AG04450 (cell line): ENCODE measurements around the gene PPP6R1. TPM values are rescaled to one million over a fixed set of nuclear protein-coding genes. Genes with fewer than 3 reads are reported as not detected.
"Not testable (repeated sequence)": the region's sequence is repeated elsewhere in the genome, so short reads cannot be mapped to it uniquely, and the experiment has no call there.

ENCODE experiments used
- CTCF ChIA-PET: fragments of 300-600, 350-600 bp; formaldehyde crosslinking; extraction: SDS; loops from one replicate; lab custom pipeline; 2022; ENCODE audit warnings: antibody characterized with exemption, inconsistent platforms; lab: Charles Lee
- POLR2A ChIA-PET: fragments of 350-600 bp; formaldehyde crosslinking; extraction: SDS; loops from one replicate; lab custom pipeline; 2021; ENCODE audit warnings: antibody characterized with exemption, inconsistent platforms; lab: Yijun Ruan, JAX
- DNase-seq: peaks from one replicate; pipeline ENCODE4 v3.0.0-alpha.2; 2011; ENCODE audit warnings: low read depth, low spot score
- H3K27ac ChIP-seq: one replicate; pipeline ENCODE4 v1.5.1; 2012; ENCODE audit warnings: low read depth, low read length, control low read depth
- H3K27me3 ChIP-seq: one replicate; pipeline ENCODE4 v1.6.0; 2012; ENCODE audit warnings: low read length; ENCODE audit not compliant: control insufficient read depth, insufficient read depth
- H3K4me3 ChIP-seq: 2 replicates; pipeline ENCODE4 v1.5.1; 2011; ENCODE audit warnings: mild to moderate bottlenecking, low read depth, low read length, control low read depth
- H3K9me3 ChIP-seq: 2 replicates; pipeline ENCODE4 v1.5.1; 2012; ENCODE audit warnings: low read length; ENCODE audit not compliant: control insufficient read depth, insufficient read depth
- polyA plus RNA-seq: library from polyadenylated mRNA; depleted of rRNA; stranded (reverse); fragments of >200 nt; gene quantifications from 2 replicates; pipeline ENCODE4 v1.2.3, GENCODE V29; 2011
- TF ChIP-seq, protein P1 (sequence below): IDR thresholded peaks from 2 replicates; pipeline ENCODE4 v1.5.1; 2011; ENCODE audit warnings: low read depth, low read length, control low read depth, inconsistent platforms

PPP6R1 gene
- polyA plus RNA-seq, 1 experiment: 24.5 TPM

- CTCF ChIA-PET: interaction anchor here (0.5 to 0.6 kb wide), 2 partner anchors 211 to 1782 kb away, joined by 3 read pairs; no protein-coding TSS in a partner anchor
- Histone ChIP-seq H3K9me3 (no peaks in the 10 kb centered on the region), H3K27ac (no peak overlapping the region), H3K27me3 (no peaks in the 10 kb centered on the region), H3K4me3 (peak overlapping the region; percentile 23)
- TF ChIP-seq, protein P1, sequence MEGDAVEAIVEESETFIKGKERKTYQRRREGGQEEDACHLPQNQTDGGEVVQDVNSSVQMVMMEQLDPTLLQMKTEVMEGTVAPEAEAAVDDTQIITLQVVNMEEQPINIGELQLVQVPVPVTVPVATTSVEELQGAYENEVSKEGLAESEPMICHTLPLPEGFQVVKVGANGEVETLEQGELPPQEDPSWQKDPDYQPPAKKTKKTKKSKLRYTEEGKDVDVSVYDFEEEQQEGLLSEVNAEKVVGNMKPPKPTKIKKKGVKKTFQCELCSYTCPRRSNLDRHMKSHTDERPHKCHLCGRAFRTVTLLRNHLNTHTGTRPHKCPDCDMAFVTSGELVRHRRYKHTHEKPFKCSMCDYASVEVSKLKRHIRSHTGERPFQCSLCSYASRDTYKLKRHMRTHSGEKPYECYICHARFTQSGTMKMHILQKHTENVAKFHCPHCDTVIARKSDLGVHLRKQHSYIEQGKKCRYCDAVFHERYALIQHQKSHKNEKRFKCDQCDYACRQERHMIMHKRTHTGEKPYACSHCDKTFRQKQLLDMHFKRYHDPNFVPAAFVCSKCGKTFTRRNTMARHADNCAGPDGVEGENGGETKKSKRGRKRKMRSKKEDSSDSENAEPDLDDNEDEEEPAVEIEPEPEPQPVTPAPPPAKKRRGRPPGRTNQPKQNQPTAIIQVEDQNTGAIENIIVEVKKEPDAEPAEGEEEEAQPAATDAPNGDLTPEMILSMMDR: no peak
- peak; percentile 59 for DNase-seq
- POLR2A ChIA-PET: interaction anchor here (0.6 kb wide), 1 partner anchor 12 kb away, joined by 3 read pairs; no protein-coding TSS in a partner anchor
Measured at GRCh38 chr19:55206664-55207500, 51.9 kb downstream of the PPP6R1 start.

- DNase-seq, H3K9me3 ChIP-seq, H3K27me3 ChIP-seq, CTCF ChIA-PET, H3K27ac ChIP-seq, H3K4me3 ChIP-seq, POLR2A ChIA-PET: not testable (repeated sequence)
- TF ChIP-seq, protein P1: peak; percentile 28; the same call in 1 of the 2 replicates
Measured at GRCh38 chr19:55202199-55202598, 56.6 kb downstream of the PPP6R1 start.

- Histone ChIP-seq H3K27ac (no peak overlapping the region), H3K4me3 (no peak overlapping the region), H3K9me3 (no peaks in the 10 kb centered on the region), H3K27me3 (no peaks in the 10 kb centered on the region)
- CTCF ChIA-PET: no interaction called here
- no peak for DNase-seq
- POLR2A ChIA-PET: no interaction called here
- TF ChIP-seq, protein P1: no peak
Measured at GRCh38 chr19:55199620-55200204, 59.1 kb downstream of the PPP6R1 start.

GRCh38 chr19:55198651-55199050, 60.2 kb downstream of the PPP6R1 start:
- ChIA-PET CTCF (no interaction called here), POLR2A (no interaction called here)
- Histone ChIP-seq H3K4me3 (no peak overlapping the region), H3K9me3 (no peaks in the 10 kb centered on the region), H3K27me3 (no peaks in the 10 kb centered on the region), H3K27ac (no peak overlapping the region)
- TF ChIP-seq, protein P1: no peak
- DNase-seq: no peak

DNA sequence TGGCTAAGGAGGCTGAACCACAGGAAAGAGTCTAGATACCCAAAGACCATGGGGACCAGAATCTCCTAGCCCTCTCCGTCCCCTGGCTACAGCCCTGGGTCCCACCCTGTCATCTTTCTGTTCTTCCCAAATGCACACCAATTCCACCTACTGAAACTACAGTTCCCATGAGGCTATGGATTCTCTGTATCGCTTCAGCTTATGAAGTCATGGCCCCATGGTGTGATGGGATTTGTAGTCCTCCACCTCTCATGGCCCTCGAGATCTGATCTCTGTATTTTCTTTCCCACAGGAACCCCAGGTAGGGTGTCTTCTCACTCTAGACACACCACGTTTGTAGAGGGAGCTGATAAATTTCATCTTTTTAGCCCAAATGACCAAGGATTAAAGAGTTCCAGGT, 61.3 kb downstream of the PPP6R1 start:
- no peak overlapping the region for H3K27ac ChIP-seq
- ChIA-PET CTCF (no interaction called here), POLR2A (interaction anchor here (0.7 kb wide), 1 partner anchor 82 kb away, joined by 3 read pairs; the partner anchor contains the start of gene HSPBP1)
- no peak overlapping the region for H3K4me3 ChIP-seq
- TF ChIP-seq, protein P1: no peak
- no peak for DNase-seq
- no peaks in the 10 kb centered on the region for H3K9me3 ChIP-seq
- no peaks in the 10 kb centered on the region for H3K27me3 ChIP-seq
